GM23248 (cell line): ENCODE measurements around the gene CFAP100.

Experiments
- EZH2 ChIP-seq: fragments of 200-600 bp; sonication (generic); IDR thresholded peaks from 2 replicates; pipeline ENCODE4 v1.6.1; 2018; ENCODE audit warnings: antibody characterized with exemption, mild to moderate bottlenecking; ENCODE audit not compliant: insufficient read depth, poor library complexity, severe bottlenecking
- EZH2phosphoT487 ChIP-seq: fragments of 200-600 bp; sonication (generic); IDR thresholded peaks from 2 replicates; pipeline ENCODE4 v1.6.1; 2018; ENCODE audit warnings: antibody characterized with exemption, moderate library complexity, mild to moderate bottlenecking, low read depth; ENCODE audit not compliant: insufficient read depth

DNA sequence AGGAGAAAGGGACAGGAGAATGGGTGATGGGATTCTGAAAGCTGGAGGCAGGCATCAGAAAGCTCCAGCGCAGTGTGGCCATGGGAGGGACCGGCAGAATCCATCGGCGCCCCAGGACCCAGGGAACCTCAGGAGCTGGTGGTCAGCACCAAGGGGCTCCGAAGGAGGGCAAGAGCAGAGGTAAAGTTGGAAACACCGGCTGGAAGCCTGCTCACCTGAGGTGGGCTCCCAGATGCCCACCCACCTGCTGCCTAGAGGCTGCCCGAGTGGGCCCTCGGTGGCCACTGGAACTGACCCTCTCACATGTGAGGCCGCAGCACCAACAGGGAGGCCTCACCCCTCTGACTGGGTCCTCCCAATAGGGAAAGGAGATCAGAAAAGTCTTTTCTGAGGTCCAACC is 91.2 kb downstream of the CFAP100 start:
- no peak for TF ChIP-seq EZH2
- TF ChIP-seq EZH2phosphoT487, result no peak
